IMR-90 (cell line): Measurements from ENCODE around the gene ATP6V1E1. TPM values are rescaled to one million over a fixed set of nuclear protein-coding genes. Genes with fewer than 3 reads are reported as not detected.
A peak's percentile ranks its signal among the peaks of the same experiment; 100 is the strongest.

Source experiments
- ATAC-seq: fragments of 200-7000 bp; cut with Tn5 transposase; 2 replicates; pipeline ENCODE4 v1.9.1; 2020; ENCODE audit warnings: low read depth, mild to moderate bottlenecking, moderate library complexity
- BruUV-seq: library from RNA; stranded (reverse); fragments of 400-500 nt; replicated peaks from 2 replicates; lab custom pipeline; 2021; lab: Mats Ljungman, UMichigan
- CTCF ChIA-PET: fragments of 300-600 bp; formaldehyde crosslinking; extraction: SDS; loops from one replicate; lab custom pipeline; 2021; ENCODE audit warnings: antibody characterized with exemption; lab: Yijun Ruan, JAX
- POLR2A ChIA-PET: fragments of 300-600 bp; sonication (Branson Sonifier 250); formaldehyde crosslinking; loops from one replicate; lab custom pipeline; 2022; ENCODE audit warnings: antibody characterized with exemption; ENCODE audit not compliant: unreplicated experiment; lab: Charles Lee
- DNase-seq: peaks from one replicate; pipeline ENCODE4 v3.0.0; 2013
- H2AFZ ChIP-seq: replicated peaks from 2 replicates; pipeline ENCODE3; 2013; ENCODE audit warnings: low read length, mild to moderate bottlenecking; ENCODE audit not compliant: poor library complexity
- H2AK5ac ChIP-seq: 2 replicates; pipeline ENCODE4 v1.6.1; 2013; ENCODE audit warnings: low read depth, low read length, inconsistent platforms
- H2AK9ac ChIP-seq: replicated peaks from 2 replicates; pipeline ENCODE3; 2013; ENCODE audit warnings: mild to moderate bottlenecking, low read depth, low read length, moderate library complexity; ENCODE audit not compliant: poor library complexity
- H2BK120ac ChIP-seq: 2 replicates; pipeline ENCODE4 v1.6.1; 2013; ENCODE audit warnings: low read depth, low read length, inconsistent platforms
- H2BK15ac ChIP-seq: 3 replicates; pipeline ENCODE4 v1.6.1; 2013; ENCODE audit warnings: low read depth, low read length, inconsistent platforms
- H2BK20ac ChIP-seq: 2 replicates; pipeline ENCODE4 v1.6.1; 2013; ENCODE audit warnings: low read depth, mild to moderate bottlenecking, inconsistent platforms, low read length, moderate library complexity
- H2BK5ac ChIP-seq: 2 replicates; pipeline ENCODE4 v1.6.1; 2013; ENCODE audit warnings: mild to moderate bottlenecking, low read depth, low read length, inconsistent platforms; ENCODE audit not compliant: poor library complexity, severe bottlenecking
- H3K14ac ChIP-seq: replicated peaks from 2 replicates; pipeline ENCODE4 v1.6.1; 2013; ENCODE audit warnings: low read depth, low read length, inconsistent platforms
- H3K18ac ChIP-seq: 2 replicates; pipeline ENCODE4 v1.6.1; 2013; ENCODE audit warnings: low read depth, low read length, control low read depth
- H3K23ac ChIP-seq: 2 replicates; pipeline ENCODE4 v1.6.1; 2013; ENCODE audit warnings: low read depth, low read length, inconsistent platforms
- H3K27ac ChIP-seq: 2 replicates; pipeline ENCODE4 v1.5.1; 2013; ENCODE audit warnings: mild to moderate bottlenecking, control low read depth, low read length; ENCODE audit not compliant: insufficient read depth
- H3K27me3 ChIP-seq: 2 replicates; pipeline ENCODE4 v1.6.1; 2013; ENCODE audit warnings: low read length; ENCODE audit not compliant: control insufficient read depth, insufficient read depth
- H3K36me3 ChIP-seq: 2 replicates; pipeline ENCODE4 v1.6.1; 2013; ENCODE audit warnings: low read length, mixed read lengths; ENCODE audit not compliant: control insufficient read depth, insufficient read depth
- H3K4ac ChIP-seq: 2 replicates; pipeline ENCODE4 v1.6.1; 2013; ENCODE audit warnings: low read depth, low read length, inconsistent platforms
- H3K4me1 ChIP-seq: 2 replicates; pipeline ENCODE4 v1.6.1; 2013; ENCODE audit warnings: low read length, mixed read lengths; ENCODE audit not compliant: control insufficient read depth, insufficient read depth
- H3K4me2 ChIP-seq: 2 replicates; pipeline ENCODE4 v1.6.1; 2013; ENCODE audit warnings: low read depth, mild to moderate bottlenecking, control low read depth, low read length, moderate library complexity
- H3K4me3 ChIP-seq: 2 replicates; pipeline ENCODE4 v1.5.1; 2013; ENCODE audit warnings: low read depth, mild to moderate bottlenecking, control low read depth, low read length, moderate library complexity; ENCODE audit not compliant: insufficient read depth
- H3K56ac ChIP-seq: 2 replicates; pipeline ENCODE4 v1.6.1; 2013; ENCODE audit warnings: low read length, inconsistent platforms; ENCODE audit not compliant: insufficient read depth; ENCODE audit errors: extremely low read depth
- H3K79me1 ChIP-seq, 2 experiments: 2 replicates each; pipeline ENCODE4 v1.6.1; 2013; ENCODE audit warnings: low read length in 2 of 2, inconsistent platforms in 1 of 2, low read depth in 1 of 2
- H3K9ac ChIP-seq: 2 replicates; pipeline ENCODE4 v1.6.1; 2013; ENCODE audit warnings: low read depth, low read length, control low read depth
- H3K9me1 ChIP-seq: 2 replicates; pipeline ENCODE4 v1.6.1; 2013; ENCODE audit warnings: low read length, inconsistent platforms; ENCODE audit not compliant: insufficient read depth
- H3K9me3 ChIP-seq: 2 replicates; pipeline ENCODE4 v1.6.1; 2013; ENCODE audit warnings: low read length; ENCODE audit not compliant: control insufficient read depth, insufficient read depth
- H4K20me1 ChIP-seq: 2 replicates; pipeline ENCODE4 v1.6.1; 2013; ENCODE audit warnings: low read length, inconsistent platforms; ENCODE audit not compliant: insufficient read depth
- H4K5ac ChIP-seq: 2 replicates; pipeline ENCODE4 v1.6.1; 2013; ENCODE audit warnings: mild to moderate bottlenecking, low read depth, low read length, control low read depth
- H4K8ac ChIP-seq, 2 experiments: 2 replicates each; pipeline ENCODE4 v1.6.1; 2013; ENCODE audit warnings: low read depth in 2 of 2, low read length in 2 of 2, control low read depth in 1 of 2, inconsistent platforms in 1 of 2
- H4K91ac ChIP-seq: 2 replicates; pipeline ENCODE4 v1.6.1; 2013; ENCODE audit warnings: low read depth, low read length, inconsistent platforms; ENCODE audit not compliant: insufficient read depth
- CEBPB ChIP-seq: IDR thresholded peaks from 2 replicates; pipeline ENCODE4 v1.6.1; 2012; ENCODE audit warnings: low read depth, low read length, improper control_type of control experiment
- POLR2A ChIP-seq: IDR thresholded peaks from 2 replicates; pipeline ENCODE4 v1.6.1; 2012; ENCODE audit warnings: mild to moderate bottlenecking, low read depth, low read length
- WGBS, 2 experiments: methylation state at CpG; one replicate each; pipeline versions ENCODE4 v1.1.5 to v1.1.7; 2013; ENCODE audit warnings: missing lambda C conversion rate in 2 of 2; ENCODE audit not compliant: insufficient read length in 1 of 2; ENCODE audit errors: extremely low coverage in 2 of 2; 5-methylcytosine and 5-hydroxymethylcytosine counted together
- dilution Hi-C: fragments of 300-500 bp; cut with HindIII; formaldehyde crosslinking; loops from one replicate; pipeline ENCODE4 v1.14.3; 2018; ENCODE audit warnings: low sequenced_read_pairs; ENCODE audit not compliant: unreplicated experiment
- in situ Hi-C: fragments of 300-500 bp; cut with MboI; formaldehyde crosslinking; loops from 3 replicates; pipeline ENCODE4 v1.14.3; 2019; ENCODE audit warnings: low sequenced_read_pairs, inconsistent platforms, mixed read lengths
- intact Hi-C: fragments of 100-400 bp; cut with micrococcal nuclease; formaldehyde crosslinking; loops from 2 replicates; pipeline ENCODE4 v1.10.0; 2022
- polyA plus RNA-seq, 3 experiments: library from polyadenylated mRNA; depleted of rRNA; stranded (reverse); fragments of >200 nt; gene quantifications; 2 replicates each; pipeline ENCODE4 v1.2.3, GENCODE V29; 2012; ENCODE audit warnings: low replicate concordance in 1 of 3
- total RNA-seq: library from RNA; depleted of rRNA; stranded (reverse); fragments of >200 nt; gene quantifications from 2 replicates; pipeline ENCODE4 v1.2.3, GENCODE V29; 2012

ATP6V1E1 gene
- total and polyA plus RNA-seq, 2 of the 4 experiments (the other 2 are of a cell fraction) = 144 to 148 TPM

DNA sequence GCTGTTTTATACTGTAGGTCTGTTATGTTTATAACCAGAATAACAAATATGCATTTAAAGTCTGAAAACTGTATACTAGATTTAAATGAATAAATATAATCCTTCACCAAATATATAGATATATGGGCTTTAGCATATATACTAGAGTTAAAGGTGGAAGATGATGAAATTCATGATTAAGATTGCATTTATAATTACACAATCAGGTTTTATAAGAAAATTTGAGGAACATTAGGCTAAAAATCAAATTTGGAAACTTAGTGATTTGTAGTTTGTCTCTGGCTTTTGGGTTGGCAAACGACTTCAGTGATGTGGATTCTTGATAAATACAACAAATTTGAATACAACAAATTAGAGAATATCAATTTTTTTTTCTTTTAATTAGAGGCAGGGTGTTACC, 20.0 kb upstream of the ATP6V1E1 start:
- ATAC-seq (no peak), DNase-seq (no peak)
- TF ChIP-seq CEBPB = 0 out of 2 replicates have a peak, but pooled peaks have one; percentile 36
- TF ChIP-seq POLR2A = no peak
- H2AK5ac ChIP-seq = no peak overlapping the region
- H3K9ac ChIP-seq = no peak overlapping the region
- H2AFZ ChIP-seq = no peak overlapping the region
- POLR2A ChIA-PET = no interaction called here
- no peaks in the 10 kb centered on the region for H3K9me3 ChIP-seq
- H4K20me1 ChIP-seq = no peaks in the 10 kb centered on the region
- H3K27ac ChIP-seq = no peak overlapping the region
- peaks cover 2% of the 10 kb centered on the region; the same call in 1 of the 2 replicates for H3K36me3 ChIP-seq
- BruUV-seq = no TSS peak
- H3K4me2 ChIP-seq = no peak overlapping the region
- H2AK9ac ChIP-seq = no peak overlapping the region
- H3K4me3 ChIP-seq = no peak overlapping the region
- no peak overlapping the region for H3K23ac ChIP-seq
- peaks cover 3% of the 10 kb centered on the region; the same call in 1 of the 2 replicates for H3K9me1 ChIP-seq
- H3K56ac ChIP-seq = no peak overlapping the region
- no peak overlapping the region for H3K14ac ChIP-seq
- no peak overlapping the region for H2BK5ac ChIP-seq
- no peaks in the 10 kb centered on the region for H3K4me1 ChIP-seq
- H3K18ac ChIP-seq = no peak overlapping the region
- H2BK20ac ChIP-seq = 0 out of 2 replicates have a peak overlapping the region, but pooled peaks have one; percentile 9
- WGBS, 2 experiments = no CpG with 5 or more reads among the region's 1 CpG
- CTCF ChIA-PET = no interaction called here
- intact Hi-C loops (no loop called here), in situ Hi-C loops (no loop called here), dilution Hi-C loops (no loop called here)
- no peak overlapping the region; a peak in 1 of 4 replicates for H4K8ac ChIP-seq
- no peak overlapping the region for H3K4ac ChIP-seq
- no peak overlapping the region for H4K91ac ChIP-seq
- no peaks in the 10 kb centered on the region for H3K27me3 ChIP-seq
- peaks cover 34 to 46% of the 10 kb centered on the region in 2 experiments for H3K79me1 ChIP-seq
- no peak overlapping the region for H2BK120ac ChIP-seq
- no peak overlapping the region for H4K5ac ChIP-seq
- H2BK15ac ChIP-seq = no peak overlapping the region
